Pancreas (tissue), 10 donors: ENCODE measurements around the gene IMMT. TPM values are rescaled to one million over a fixed set of nuclear protein-coding genes. Genes with fewer than 3 reads are reported as not detected.
"Not testable (repeated sequence)": the region's sequence is repeated elsewhere in the genome, so short reads cannot be mapped to it uniquely, and the experiment has no call there.

ENCODE experiments used
- ATAC-seq, 4 donors: fragments of 200-7000 bp; cut with Tn5 transposase; one replicate each; pipeline versions ENCODE4 v1.8.0 to v1.9.1; 2020; ENCODE audit warnings: mild to moderate bottlenecking in 4 of 4, moderate library complexity in 4 of 4
- DNase-seq, 6 donors: peaks; one replicate each; pipeline ENCODE4 v3.0.0-alpha.2; 2020
- FAIRE-seq: peaks from 2 replicates; lab custom pipeline; 2012; peaks lifted over from hg19 to GRCh38; lab: Jason Lieb, UNC
- H3K27ac ChIP-seq, 4 donors: fragments of 200-600 bp; sonication (generic); 1 replicate in 3 of 4; 2 replicates in 1 of 4; pipeline versions ENCODE4 v1.5.0 to v1.8.0; 2020
- H3K27me3 ChIP-seq, 4 donors: fragments of 200-600 bp; one replicate each; pipeline ENCODE4 v1.8.0; 2021
- H3K36me3 ChIP-seq, 3 donors: fragments of 200-600 bp; sonication (generic) in 1 of 3; one replicate each; pipeline versions ENCODE4 v1.5.0 to v1.8.0; 2020 to 2021
- H3K4me1 ChIP-seq, 3 donors: fragments of 200-600 bp; one replicate each; pipeline ENCODE4 v1.8.0; 2021
- H3K4me3 ChIP-seq, 4 donors: fragments of 200-600 bp; sonication (generic) in 2 of 4; one replicate each; pipeline versions ENCODE4 v1.5.0 to v1.8.0; 2020 to 2021
- H3K9me3 ChIP-seq, 4 donors: fragments of 200-600 bp; one replicate each; pipeline ENCODE4 v1.8.0; 2021
- CTCF ChIP-seq, 4 donors: fragments of 200-600 bp; sonication (generic) in 3 of 4; IDR thresholded peaks; one replicate each; pipeline versions ENCODE4 v1.5.0 to v1.8.0; 2021; ENCODE audit warnings: antibody characterized with exemption in 4 of 4
- WGBS, 2 donors: extraction: QIAGEN DNeasy Blood & Tissue Kit; methylation state at CpG; one replicate each; pipeline ENCODE4 v1.1.7; 2013; 5-methylcytosine and 5-hydroxymethylcytosine counted together
- intact Hi-C, 3 donors: fragments of 100-400 bp; cut with DNase I; formaldehyde crosslinking; loops; one replicate each; pipeline versions ENCODE4 v1.11.1 to v1.14.2; 2022
- polyA plus RNA-seq, 2 donors: library from polyadenylated mRNA; stranded (reverse); fragments of 200-250 nt; gene quantifications; one replicate each; pipeline ENCODE4 v1.2.3, GENCODE V29; 2013
- total RNA-seq, 6 donors: library from RNA; stranded (reverse); fragmentation: NEBNext Ultra II Directional in 4 of 6; extraction: Animal tissue kit (Norgen Biotek cat#: 25700) in 4 of 6; gene quantifications; one replicate each; pipeline versions ENCODE4 v1.2.1 to v1.2.4, GENCODE V29; 2021 to 2023
- donor health status: healthy with polysubstance abuse.
- donor health status: DM: no; HTN: no; CAD: no; lungs with moderate emphysema.
- donor health status: DM: no; HTN: no; CAD: no.
- donor health status: control.
- donor health status: control.
- donor health status: Bipolar disorder and iron deficiency.
- donor health status: DM: yes; HTN: yes; CAD: no.
- donor health status: DM: no; HTN: no; CAD: no.
- donor health status: DM: no; HTN: no; CAD: no.
- donor health status: DM: yes; HTN: yes; CAD: no.

Gene IMMT
- 10 to 100 TPM; 28.7 to 44.5 (median 38.2) TPM for total RNA-seq
- 10 to 100 TPM; 18.1 to 39.3 TPM for polyA plus RNA-seq

- FAIRE-seq (no peak), ATAC-seq (peak; percentile 86 to 94 (median 87))
These were observed at the start of gene IMMT for GRCh38 chr2:86195055-86195807. TSS of gene IMMT (minus strand) at chr2:86195462. CDS start at chr2:86195382, 80 bp downstream.

GRCh38 chr2:86244781-86245180, 49.5 kb upstream of the IMMT start:
- H3K4me3 ChIP-seq, H3K9me3 ChIP-seq, intact Hi-C loops, H3K36me3 ChIP-seq, H3K4me1 ChIP-seq, DNase-seq, H3K27me3 ChIP-seq, ATAC-seq, FAIRE-seq: not testable (repeated sequence)
- 92 to 95% methylated on average over 5 of the region's 5 CpGs for WGBS, 2 donors
- peak overlapping the region in 2 of 4 donors; percentile 26 to 57 for H3K27ac ChIP-seq

More at GRCh38 chr2:86195055-86195807, at the start of gene IMMT:
- 0% methylated on average over 70 to 74 of the region's 74 CpGs for WGBS, 2 donors
- TF ChIP-seq CTCF (IDR thresholded peaks at IDR 0.05), result no peak
- Histone ChIP-seq H3K27me3 (no peaks in the 10 kb centered on the region), H3K36me3 (no peaks in the 10 kb centered on the region), H3K4me3 (peak within 1 kb of the TSS; percentile 71 to 99 (median 88)), H3K9me3 (no peaks in the 10 kb centered on the region), H3K27ac (peak within 1 kb of the TSS; percentile 91 to 98 (median 96)), H3K4me1 (peaks cover 6 to 42% (median 22%) of the 10 kb centered on the region in 3 donors)
- peak; percentile 93 to 99 (median 96) for DNase-seq
- intact Hi-C loops, result no loop called here

GRCh38 chr2:86243950-86244733, 48.9 kb upstream of the IMMT start:
- Histone ChIP-seq H3K27ac (peak overlapping the region in 2 of 4 donors; percentile 26 to 57), H3K27me3 (no peaks in the 10 kb centered on the region), H3K4me1 (peaks cover 0 to 3% (median 0%) of the 10 kb centered on the region in 3 donors), H3K36me3 (no peaks in the 10 kb centered on the region), H3K4me3 (no peak overlapping the region), H3K9me3 (no peaks in the 10 kb centered on the region)
- DNase-seq (no peak), FAIRE-seq (no peak), ATAC-seq (peak; percentile 17 to 80 (median 72))
- no peak for TF ChIP-seq CTCF (IDR thresholded peaks at IDR 0.05)
- intact Hi-C loops, result no loop called here
- 77 to 85% methylated on average over 5 of the region's 5 CpGs for WGBS, 2 donors

- H3K4me1 ChIP-seq, result peaks cover 0 to 3% (median 0%) of the 10 kb centered on the region in 3 donors
- no peak for TF ChIP-seq CTCF (IDR thresholded peaks at IDR 0.05)
- H3K27ac ChIP-seq, result peak overlapping the region in 2 of 4 donors; percentile 24 to 41
- H3K9me3 ChIP-seq, result no peaks in the 10 kb centered on the region
- no peaks in the 10 kb centered on the region for H3K27me3 ChIP-seq
- intact Hi-C loops, result no loop called here
- ATAC-seq (peak in 3 of 4 donors; percentile 7 to 43 (median 24)), FAIRE-seq (no peak), DNase-seq (no peak)
- no peak overlapping the region for H3K4me3 ChIP-seq
- WGBS, 2 donors, result 73 to 78% methylated on average over 6 of the region's 6 CpGs
- H3K36me3 ChIP-seq, result no peaks in the 10 kb centered on the region
These were observed 48.0 kb upstream of the IMMT start for GRCh38 chr2:86243272-86243671.

- WGBS, 2 donors, result 56 to 67% methylated on average over 6 of the region's 6 CpGs
- Histone ChIP-seq H3K4me3 (no peak overlapping the region), H3K36me3 (no peaks in the 10 kb centered on the region), H3K4me1 (peaks cover 0 to 3% (median 0%) of the 10 kb centered on the region in 3 donors), H3K27me3 (no peaks in the 10 kb centered on the region), H3K27ac (no peak overlapping the region), H3K9me3 (no peaks in the 10 kb centered on the region)
- no peak for TF ChIP-seq CTCF (IDR thresholded peaks at IDR 0.05)
- ATAC-seq (no peak), DNase-seq (no peak), FAIRE-seq (no peak)
- intact Hi-C loops, result no loop called here
These were observed 46.3 kb upstream of the IMMT start for GRCh38 chr2:86241611-86242010.
